Activated effector memory CD4-positive, alpha-beta T cell treated with anti-CD3 and anti-CD28 coated beads, Interleukin-2, amount 50 U/mL, for 16 hours (primary cell): Measurements from ENCODE around the gene LARP1.
"Not testable (repeated sequence)": the region's sequence is repeated elsewhere in the genome, so short reads cannot be mapped to it uniquely, and the experiment has no call there.

Source experiments
- DNase-seq: peaks from one replicate; pipeline ENCODE4 v3.0.0-alpha.2; 2020

The LARP1 gene

DNA sequence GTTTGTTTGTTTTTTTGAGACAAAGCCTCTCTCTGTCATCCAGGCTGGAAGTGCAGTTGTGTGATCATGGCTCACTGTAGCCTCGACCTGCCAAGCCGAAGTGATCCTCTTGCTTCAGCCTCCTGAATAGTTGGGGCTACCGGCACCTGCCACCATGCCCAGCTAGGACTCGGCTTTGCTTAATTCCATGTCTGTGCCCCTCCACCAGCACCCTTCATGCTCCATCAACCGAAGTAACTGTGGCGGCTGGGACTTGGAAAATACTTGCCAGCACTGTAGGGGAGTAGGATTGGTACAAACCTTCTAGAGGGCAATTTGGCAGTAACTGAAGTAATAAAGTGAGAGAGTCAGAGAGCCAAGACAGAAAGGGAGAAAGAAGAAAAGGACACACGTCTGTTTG lies 76.3 kb downstream of the LARP1 start:
- DNase-seq: no peak

DNA sequence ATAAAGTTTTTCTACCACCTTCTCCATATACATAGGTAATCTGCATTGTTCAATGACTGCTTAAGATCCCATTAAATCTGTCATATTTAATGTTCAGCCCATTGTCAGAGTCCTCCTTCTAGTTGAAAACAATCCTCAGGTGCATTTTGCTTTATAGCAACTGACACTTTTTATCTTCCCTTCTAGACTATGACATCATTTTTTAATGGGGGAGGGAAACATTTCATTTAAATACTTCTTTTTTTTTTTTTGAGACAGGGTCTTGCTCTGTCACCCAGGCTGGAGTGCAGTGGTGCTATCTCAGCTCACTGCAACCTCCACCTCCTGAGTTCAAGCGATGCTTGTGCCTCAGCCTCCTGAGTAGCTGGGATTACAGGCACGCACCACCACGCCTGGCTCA lies 77.6 kb downstream of the LARP1 start:
- DNase-seq: not testable (repeated sequence)

DNA sequence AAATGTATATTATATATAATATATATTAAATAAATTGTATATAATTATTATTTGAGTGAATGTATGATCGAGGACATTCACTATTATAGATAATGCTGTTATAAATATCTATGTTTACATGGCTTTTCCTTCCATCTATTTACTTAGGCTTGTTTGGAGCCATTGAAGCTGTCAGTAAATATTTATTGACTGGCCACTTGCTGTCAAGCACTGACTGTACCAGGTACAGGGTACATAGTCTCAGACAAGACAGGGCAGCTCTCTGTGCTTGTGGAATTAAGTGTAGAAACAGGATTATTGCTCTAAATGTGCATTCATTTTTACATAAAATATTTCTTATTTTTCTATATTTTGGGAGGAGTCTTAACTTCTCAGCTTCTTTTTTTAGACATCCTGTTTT lies 78.9 kb downstream of the LARP1 start:
- no peak for DNase-seq

DNA sequence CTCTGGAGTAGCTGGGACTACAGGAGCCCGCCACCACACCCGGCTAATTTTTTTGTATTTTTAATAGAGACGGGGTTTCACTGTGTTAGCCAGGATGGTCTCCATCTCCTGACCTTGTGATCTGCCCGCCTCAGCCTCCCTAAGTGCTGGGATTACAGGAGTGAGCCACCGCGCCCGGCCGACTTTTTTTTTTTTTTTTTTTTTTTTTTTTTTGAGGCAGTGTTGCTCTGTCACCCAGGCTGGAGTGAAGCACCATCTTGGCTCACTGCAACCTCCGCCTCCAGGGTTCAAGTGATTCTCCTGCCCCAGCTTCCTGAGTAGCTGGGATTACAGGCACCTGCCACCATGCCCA lies 80.5 kb downstream of the LARP1 start:
- not testable (repeated sequence) for DNase-seq

DNA sequence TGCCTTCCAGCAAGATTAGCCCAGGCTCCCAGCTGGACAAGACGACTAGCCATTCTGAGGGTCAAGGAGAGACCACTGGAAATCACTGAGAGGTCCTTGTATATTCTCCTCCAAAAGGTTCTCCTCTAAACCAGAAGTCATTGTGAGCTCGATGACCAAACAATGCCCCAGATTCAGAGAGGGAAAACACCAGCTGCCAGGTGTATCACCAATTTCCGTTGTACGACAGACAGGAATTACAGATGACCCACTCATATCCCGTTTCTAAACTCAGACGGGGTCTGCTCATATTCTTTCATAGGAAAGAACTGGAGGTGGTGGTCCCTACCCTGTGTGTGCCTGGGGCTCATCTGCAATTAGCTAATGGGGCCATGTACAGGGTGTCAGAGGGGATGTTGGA lies 81.0 kb downstream of the LARP1 start:
- no peak for DNase-seq

DNA sequence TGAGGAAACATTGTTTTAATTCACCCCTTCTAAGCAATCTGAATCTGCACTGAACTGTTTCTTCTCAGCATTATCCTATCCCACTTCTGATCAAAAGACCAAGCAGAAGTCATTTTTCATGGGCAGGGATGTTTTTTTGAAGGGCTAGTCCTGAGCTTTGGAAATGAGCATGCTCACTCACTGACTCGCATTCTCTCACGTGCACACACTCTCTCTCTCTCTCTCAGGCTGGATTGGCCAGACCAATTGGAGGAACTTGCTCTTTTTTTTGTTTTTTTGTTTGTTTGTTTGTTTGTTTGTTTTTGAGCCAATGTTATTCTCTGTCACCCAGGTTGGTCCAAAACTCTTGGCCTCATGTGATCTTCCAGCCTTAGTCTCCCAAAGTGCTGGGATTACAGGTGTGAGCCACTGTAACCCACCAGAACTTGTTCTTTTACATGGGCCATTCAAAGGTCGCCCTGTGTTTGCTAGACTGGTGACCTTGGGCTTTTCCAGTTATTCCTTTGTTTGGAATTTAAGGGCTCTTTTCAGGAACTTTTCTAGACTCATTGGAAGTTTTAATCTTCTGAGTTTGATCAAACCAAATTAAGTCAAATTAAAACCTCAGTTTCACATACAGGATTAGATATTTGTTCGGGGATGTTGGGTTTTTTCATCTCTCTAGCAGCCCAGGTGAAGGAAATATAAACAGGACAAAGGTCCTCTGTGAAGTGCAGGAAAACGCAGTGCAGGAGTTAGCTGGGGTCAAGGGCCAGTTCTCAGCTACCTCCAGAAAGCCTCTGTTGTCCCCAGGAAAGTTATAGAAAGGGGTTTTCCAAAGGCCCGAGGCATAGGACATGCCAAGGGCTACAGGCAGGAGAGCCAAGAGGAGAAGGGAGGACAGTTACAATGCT lies 82.1 kb downstream of the LARP1 start:
- no peak for DNase-seq

DNA sequence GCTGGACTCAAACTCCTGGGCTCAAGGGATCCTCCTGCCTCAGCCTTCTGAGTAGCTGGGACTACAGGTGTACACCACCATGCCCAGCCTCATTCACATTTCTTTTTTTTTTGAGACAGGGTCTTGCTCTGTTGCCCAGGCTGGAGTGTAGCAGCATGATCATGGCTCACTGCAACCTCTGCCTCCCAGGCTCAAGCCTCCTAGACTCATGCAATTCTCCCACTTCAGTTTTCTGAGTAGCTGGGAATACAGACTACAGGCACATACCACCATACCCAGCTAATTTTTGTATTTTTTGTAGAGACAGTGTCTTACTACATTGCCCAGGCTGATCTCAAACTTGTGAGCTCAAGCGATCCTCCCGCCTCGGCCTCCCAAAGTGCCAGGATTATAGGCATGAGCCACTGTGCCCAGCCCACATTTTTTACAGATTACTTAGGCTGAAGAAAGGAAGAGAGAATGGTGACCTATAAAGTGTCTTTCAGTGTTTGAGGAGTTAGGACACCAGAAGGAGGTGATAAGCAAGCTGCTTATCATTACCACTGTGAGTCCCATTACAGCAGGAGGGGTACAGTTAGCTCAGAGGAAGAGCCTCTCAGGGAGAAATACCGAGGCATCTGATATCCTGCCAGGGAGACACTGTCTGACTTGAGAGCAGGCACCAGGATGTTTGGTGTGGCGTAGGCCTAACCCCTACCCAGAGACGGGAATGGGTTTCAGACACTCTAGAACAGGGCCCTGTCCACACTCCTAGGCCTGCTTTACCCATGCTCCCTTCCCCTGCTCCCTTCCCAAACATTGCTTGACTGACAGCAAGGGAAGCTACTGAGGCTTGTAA lies 85.5 kb downstream of the LARP1 start:
- peak; percentile 24 for DNase-seq

DNA sequence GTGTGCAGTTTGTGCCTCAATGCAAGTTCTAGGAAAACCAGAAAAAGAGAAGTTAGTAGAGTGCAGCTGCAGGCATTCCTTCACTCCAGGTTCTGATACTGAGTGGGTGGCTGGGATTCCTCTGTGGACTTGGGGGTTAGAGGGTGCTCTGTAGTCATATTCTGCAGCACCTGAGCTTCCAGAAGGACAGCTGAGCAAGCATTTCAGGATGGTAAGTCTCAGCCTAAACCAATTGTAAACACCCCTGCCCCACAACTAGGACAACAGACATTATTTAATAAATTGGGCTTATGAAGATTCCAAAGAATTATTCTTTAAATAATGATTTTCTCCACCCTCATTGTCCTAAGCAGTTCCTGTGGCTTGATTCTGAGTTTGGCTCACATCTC lies 86.1 kb downstream of the LARP1 start:
- no peak for DNase-seq

DNA sequence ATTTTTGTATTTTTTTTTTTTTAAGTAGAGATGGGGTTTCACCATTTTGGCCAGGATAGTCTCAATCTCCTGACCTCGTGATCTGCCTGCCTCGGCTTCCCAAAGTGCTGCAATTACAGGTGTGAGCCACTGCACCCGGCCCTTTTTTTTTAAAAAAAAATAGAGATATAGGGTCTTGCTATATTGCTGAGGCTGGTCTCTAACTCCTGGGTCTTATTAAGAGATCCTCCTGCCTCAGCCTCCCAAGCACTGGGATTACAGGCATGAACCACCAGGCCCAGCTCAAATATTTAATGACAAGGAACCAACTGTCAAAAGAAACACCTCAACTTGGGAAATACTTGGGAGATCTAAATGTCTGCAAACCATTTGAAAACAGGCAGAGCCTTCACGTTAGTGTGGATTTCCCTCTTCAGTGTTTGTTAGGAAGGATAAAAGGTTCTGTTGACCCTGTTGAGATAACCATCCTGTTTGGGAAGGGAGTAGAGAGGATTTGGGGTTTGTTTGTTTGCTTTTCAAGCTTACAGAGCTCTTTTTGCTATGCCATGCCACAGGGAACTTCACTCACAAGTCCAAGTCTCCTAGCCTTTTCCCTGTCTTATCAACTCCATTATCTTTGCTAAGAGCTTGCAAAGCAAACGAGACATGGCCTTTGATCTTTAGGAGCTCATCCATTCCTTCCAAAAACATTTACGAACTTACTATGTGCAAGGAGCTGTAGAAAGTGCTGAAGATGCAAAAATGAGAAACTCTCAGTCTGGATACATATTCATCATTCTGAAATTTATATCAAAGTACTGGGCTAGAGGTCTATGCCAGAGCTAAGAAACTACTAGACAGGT lies 87.7 kb downstream of the LARP1 start:
- DNase-seq: peak; percentile 5

DNA sequence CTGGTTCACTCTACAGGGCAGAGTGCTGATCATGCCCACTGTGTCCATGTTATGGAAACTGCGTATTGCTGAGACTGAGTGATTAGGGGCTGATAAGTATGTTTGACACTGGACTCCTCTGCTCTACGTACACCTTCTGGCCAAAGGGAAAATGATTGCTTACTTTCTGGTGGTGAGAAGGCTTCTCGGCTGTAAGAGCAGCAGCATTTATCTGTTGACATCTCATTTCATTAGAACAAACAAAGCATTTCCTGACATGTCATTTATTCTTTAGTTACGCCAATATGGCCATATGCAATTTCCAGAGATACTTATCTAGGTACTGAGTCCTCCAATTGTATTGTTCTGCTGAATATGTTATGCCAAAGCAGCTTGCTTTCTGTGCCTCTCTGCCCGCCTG lies 89.6 kb downstream of the LARP1 start:
- DNase-seq: no peak

DNA sequence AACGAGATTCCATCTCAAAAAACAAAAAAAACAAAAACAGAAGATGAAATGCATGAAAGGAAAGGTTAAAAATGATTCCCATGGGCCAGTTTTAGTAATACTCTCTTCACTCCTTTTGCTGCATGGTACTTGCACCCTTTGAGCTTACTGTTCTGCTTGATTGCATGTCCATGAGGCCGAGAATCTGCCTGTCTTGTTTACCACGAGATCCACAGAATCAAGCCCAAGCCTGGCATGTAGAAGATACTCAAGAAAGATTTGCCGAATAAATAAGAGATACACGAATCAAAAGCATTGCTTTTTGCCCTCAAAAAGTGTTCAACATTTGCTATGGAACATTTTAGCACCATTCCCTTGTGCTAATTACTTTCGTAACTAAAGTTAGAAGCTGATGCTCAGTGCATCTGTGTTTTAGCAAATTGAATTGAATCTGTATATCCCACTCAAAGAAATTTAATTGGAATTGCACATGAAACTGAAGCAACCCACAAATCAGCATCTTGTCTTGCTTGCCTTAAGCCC lies 94.1 kb downstream of the LARP1 start:
- DNase-seq: no peak

DNA sequence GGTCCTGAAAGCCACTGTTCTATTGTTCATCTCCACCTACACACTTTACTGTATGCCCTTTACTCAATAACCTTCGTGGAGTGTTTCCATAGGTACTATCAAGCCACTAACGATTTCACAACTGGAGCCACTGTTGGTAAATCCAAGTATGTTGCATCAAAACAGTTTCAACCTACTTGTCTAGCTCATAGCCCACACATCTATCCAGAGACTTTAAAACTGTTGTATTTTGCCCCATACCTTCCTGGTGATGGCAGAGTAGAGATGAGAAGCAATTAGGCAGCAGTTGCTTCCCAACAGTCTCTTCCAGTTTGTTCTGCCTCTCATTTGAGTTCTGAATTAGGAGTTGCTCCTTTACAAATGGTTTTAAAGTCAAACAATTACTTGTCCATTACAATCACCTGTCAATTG lies 94.6 kb downstream of the LARP1 start:
- no peak for DNase-seq

DNA sequence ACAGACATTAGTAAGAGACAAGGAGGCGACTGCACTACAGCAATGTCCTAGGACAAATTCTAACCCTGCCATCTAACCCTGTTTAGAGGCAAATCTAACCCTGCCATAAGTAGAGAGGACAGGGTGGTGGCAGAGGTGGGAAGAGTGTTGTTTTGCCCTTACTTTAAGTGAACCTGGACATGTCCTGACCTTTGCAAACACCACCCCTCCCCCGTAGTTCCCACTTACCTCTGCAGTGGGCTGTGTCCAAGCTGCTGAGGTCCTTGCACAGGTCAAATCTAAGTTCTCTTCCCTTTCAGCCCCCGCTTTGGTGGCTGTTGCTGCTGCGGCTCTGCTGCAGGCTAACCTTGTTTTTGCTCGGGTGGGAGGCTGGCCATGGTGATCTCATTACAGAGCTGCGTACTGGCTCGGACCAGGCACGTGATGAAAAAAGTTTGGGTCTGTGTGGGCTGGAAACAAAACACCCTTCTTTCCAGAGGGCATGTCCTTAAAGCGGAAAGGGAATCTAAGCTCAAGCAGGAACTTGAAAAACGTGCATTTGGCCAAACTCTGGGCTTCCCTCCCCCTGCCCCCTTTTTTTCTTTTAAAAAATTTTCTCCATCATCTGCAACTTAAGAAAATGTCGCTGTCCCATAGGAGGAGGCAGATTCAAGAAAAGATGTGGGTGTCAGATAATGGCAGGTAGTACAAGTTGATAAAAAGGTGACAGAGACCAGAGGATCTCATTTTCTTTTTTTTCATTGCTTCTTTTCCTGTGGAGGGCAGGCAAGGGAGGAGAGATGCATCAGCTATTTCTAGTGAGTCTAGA lies 95.3 kb downstream of the LARP1 start, which contains the start of gene FAXDC2:
FAXDC2 (minus strand) TSS at position 349 of the 808 bp plus-strand sequence. CDS start 12,425 bp downstream, outside the sequence.
- DNase-seq: peak; percentile 25

DNA sequence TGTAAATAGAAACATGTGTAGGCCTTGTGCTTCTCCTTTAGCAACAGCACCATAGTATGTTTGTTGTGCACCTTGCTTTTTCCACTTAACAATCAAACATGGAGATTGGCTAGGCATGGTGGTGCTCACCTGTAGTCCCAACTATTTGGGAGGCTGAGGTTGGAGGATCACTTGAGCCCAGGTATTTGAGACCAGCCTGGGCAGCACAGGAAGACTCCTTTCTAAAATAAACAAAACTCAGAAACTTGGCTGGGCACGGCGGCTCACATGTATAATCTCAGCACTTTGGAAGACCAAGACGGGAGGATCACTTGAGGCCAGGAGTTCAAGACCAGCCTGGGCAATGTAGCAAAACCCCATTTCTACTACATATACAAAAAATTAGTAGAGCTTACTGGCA lies 96.2 kb downstream of the LARP1 start:
- DNase-seq: peak; percentile 33

DNA sequence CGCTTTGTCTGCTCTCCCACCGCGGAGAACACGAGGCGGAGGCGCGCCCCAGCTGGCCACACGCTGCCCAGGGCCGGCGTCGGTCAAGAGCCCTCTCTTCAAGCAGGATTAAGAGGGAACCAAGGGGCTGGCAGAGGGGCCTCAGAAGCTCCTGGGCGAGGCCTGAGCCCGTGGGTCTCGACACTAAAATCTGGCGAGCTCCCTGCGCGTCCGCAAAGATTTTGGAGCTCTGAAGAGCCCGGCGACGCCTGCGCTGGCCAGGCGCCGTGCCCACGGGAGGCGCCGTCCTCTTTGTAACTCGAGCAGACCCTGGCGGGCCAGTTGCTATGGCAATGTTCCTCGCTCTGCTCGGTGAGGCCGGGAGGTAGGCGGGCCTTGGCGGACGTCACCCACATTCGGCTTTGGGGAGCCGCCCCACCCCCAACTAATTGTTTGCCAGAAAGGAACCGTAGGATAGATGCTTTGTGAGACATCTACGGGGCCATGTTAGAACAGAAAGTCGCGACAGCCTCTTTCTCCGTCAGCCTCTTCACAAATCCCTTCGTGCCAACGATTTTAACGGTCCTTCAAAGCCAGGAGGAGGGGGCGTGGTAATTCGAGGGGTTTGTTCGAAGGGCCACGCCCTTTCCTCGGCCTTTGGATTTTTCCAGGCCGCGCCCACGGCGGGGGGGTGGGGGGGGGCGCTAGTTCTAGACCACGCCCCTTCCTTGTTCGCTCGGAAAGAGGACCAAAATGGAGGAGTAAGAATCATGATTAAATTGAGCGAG lies 102.5 kb downstream of the LARP1 start:
- peak; percentile 94 for DNase-seq

DNA sequence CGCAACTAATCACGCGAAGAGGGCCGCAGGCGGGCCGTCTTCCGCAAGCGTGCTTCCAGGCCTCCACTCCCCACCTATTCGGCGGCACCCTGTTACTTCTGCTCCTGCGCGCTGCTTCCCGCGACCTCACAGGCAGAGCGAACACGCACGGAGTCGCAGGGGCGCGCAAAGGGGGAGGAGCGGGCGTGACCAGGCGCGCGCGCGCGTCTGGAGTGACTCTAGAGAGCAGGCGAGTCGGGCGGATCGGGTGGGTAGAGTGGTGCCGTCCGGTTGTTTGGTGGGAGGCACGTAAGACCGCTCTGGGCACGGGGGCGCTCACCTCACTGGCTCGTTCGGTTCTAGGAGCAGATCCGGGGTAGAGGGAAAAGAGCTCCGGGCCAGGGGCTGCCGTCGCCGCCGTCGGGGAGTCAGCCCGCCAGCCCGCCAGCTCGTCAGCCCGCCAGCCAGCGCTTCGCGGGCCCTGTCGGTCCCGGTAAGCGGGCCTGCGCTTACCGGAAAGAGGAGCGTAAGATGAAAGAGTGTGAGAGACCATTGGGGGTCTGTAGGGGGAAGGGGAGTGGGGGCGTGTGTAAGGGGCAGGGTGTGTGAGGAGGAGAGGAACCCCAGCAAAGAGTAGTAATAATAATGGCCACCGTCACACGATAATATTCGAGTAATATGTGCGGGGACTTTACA lies 103.3 kb downstream of the LARP1 start, which contains the start of gene CNOT8:
CNOT8 (plus strand) TSS at position 331 of the 675 bp plus-strand sequence. CDS start 4,652 bp downstream, outside the sequence.
- peak; percentile 99 for DNase-seq

DNA sequence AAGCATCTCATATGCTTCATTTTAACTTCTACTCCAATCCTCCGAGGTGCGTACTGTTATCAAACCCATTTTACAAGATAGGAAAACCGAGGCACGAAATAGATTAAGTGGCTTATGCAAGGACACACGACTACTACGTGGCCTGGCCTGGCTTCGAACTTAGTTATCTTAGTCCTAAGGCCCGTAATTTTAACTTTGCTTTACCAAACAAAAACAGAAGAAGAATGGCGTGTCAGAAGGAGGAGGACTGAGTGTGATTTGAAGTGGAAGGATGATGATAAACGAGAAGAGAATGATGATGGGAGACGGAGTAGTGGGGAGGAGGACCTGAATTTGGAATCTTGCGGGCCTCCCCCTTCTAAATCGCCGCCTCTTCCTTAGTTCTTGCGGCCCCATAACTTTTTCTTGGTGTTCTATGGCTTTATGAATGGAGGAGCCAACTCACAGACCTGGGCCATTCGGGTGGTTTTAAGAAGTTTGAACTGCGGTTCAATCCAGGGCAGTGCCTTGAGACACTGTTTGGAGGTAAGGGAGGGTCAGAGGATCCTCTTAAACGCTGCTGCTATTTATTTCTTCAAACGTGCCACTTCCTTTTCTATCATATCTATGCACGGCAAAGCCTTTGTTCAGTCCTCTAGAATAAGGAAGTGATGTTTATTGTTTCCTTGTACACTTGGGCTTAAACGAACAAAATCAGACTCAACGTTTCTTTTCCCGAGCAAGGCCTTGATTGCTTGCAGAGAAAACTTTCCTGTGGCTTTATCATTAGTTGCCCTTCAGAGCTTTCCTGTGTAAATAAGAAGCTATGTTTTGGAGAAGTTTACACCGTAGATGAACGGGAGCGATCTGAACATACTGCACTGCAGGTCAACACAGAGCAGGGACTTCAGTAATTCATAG lies 104.0 kb downstream of the LARP1 start:
- DNase-seq: peak; percentile 66

DNA sequence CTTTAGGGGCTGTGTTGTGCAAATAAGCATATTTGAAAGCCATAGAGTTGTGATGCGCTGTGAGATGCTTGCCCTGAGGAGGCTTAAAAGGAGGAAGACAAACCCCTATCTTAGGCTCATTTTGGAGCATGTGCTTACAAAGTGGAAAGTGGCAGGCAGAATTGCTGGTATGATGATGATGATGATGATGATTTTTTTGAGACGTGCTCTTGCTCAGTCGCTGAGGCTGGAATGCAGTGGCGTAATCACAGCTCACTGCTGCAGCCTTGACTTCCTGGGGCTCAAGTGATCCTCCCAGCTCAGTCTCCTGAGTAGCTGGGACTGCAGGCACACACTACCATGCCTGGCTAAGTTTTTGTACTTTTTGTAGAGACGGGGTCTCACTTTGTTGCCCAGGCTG lies 104.9 kb downstream of the LARP1 start:
- DNase-seq: no peak

DNA sequence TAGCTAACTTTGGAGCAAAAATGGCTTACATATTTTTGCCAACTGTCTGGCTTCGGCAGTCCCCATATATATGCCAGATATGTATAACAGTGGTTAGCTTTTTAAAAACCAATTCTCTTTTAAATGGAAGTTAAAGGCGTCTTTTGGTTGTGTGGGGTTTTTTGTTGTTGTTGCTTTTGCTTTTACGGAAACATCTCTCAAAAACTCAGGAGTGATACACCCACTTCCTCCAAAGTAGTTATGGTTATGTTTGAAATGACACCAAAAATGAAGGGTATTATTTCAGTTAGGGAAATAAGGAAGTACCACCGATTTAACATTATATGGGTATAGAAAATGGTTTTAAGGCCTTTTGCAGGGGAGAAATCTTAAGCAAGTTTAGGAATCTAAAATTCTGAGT lies 105.6 kb downstream of the LARP1 start:
- DNase-seq: no peak
